ENCODE results near the gene COLGALT1.
A peak's percentile ranks its signal among the peaks of the same experiment; 100 is the strongest.

GRCh38 chr19:17541184-17541759 is 14.2 kb upstream of the COLGALT1 start:
- TF ChIP-seq TAF1 (IDR thresholded peaks at IDR 0.05; ENCODE audit: borderline replicate concordance, insufficient read depth, low read length) (no peak), POLR2AphosphoS5 (IDR thresholded peaks at IDR 0.05; ENCODE audit: low read depth, low read length) (no peak), SIN3A (IDR thresholded peaks at IDR 0.05; ENCODE audit: borderline replicate concordance, insufficient read depth, low read length) (no peak), REST (IDR thresholded peaks at IDR 0.05; ENCODE audit: insufficient read depth in 1 of 2, low read depth in 2 of 2, low read length in 2 of 2) (peak in 1 of 2 experiments; percentile 33; a peak in 1 of 4 replicates)

Measured in PFSK-1 (cell line).